Measurements from ENCODE around the gene BSDC1.
"Not testable (repeated sequence)": the region's sequence is repeated elsewhere in the genome, so short reads cannot be mapped to it uniquely, and the experiment has no call there.

Gene BSDC1

GRCh38 chr1:32404946-32405345 lies 10.7 kb upstream of the BSDC1 start:
- no peak for TF ChIP-seq CTCF (IDR thresholded peaks at IDR 0.05; ENCODE audit: low read depth, low read length)
- no peak overlapping the region for H3K4me3 ChIP-seq (ENCODE audit: low read depth, low read length)

GRCh38 chr1:32400876-32401631 lies 6.8 kb upstream of the BSDC1 start:
- TF ChIP-seq CTCF (IDR thresholded peaks at IDR 0.05; ENCODE audit: low read depth, low read length) = peak; percentile 92

GRCh38 chr1:32399843-32400242 lies 5.6 kb upstream of the BSDC1 start:
- no peak for TF ChIP-seq CTCF (IDR thresholded peaks at IDR 0.05; ENCODE audit: low read depth, low read length)
- no peak overlapping the region for H3K4me3 ChIP-seq (ENCODE audit: low read depth, low read length)

More at GRCh38 chr1:32400876-32401631, 6.8 kb upstream of the BSDC1 start:
- no peak overlapping the region for H3K4me3 ChIP-seq (ENCODE audit: low read depth, low read length)

- no peak overlapping the region for H3K4me3 ChIP-seq (ENCODE audit: low read depth, low read length)
- TF ChIP-seq CTCF (IDR thresholded peaks at IDR 0.05; ENCODE audit: low read depth, low read length) = no peak
These were observed 4.2 kb upstream of the BSDC1 start for GRCh38 chr1:32398401-32398800.

- H3K4me3 ChIP-seq (ENCODE audit: low read depth, low read length) = not testable (repeated sequence)
These were observed 2.3 kb upstream of the BSDC1 start for GRCh38 chr1:32396524-32396923.

GRCh38 chr1:32394890-32395432 lies 720 bp upstream of the BSDC1 start:
- TF ChIP-seq CTCF (IDR thresholded peaks at IDR 0.05; ENCODE audit: low read depth, low read length) = no peak
- H3K4me3 ChIP-seq (ENCODE audit: low read depth, low read length) = peak overlapping the region; percentile 75

- no peak for TF ChIP-seq CTCF (IDR thresholded peaks at IDR 0.05; ENCODE audit: low read depth, low read length)
- peak overlapping the region; percentile 75 for H3K4me3 ChIP-seq (ENCODE audit: low read depth, low read length)
These were observed 455 bp downstream of the BSDC1 start for GRCh38 chr1:32393832-32394140.

GRCh38 chr1:32393136-32393535 lies 1.1 kb downstream of the BSDC1 start:
- TF ChIP-seq CTCF (IDR thresholded peaks at IDR 0.05; ENCODE audit: low read depth, low read length) = no peak
- peak overlapping the region; percentile 75 for H3K4me3 ChIP-seq (ENCODE audit: low read depth, low read length)
